Measurements from ENCODE around the gene NPSR1.

DNA sequence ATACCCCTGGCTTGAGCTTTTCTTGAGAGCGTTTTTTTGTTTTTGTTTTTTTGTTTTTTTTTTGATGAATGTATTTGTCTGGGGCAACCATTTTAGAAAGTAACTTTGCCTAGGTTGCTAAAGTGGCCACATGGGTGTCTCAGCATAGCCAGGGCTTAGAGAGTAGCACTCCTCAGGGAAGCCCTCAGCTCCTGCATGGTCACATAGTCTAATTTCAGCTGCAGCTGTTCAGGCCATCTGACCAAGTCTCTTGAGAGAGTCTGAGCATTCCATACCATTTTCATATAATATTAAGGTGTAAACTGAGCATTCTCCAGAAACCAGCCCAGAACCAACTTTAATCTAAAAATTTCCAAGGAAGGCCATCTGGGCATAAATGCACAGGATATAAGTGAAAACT lies 186.4 kb downstream of the NPSR1 start:
- no peak for TF ChIP-seq CTCF (IDR thresholded peaks at IDR 0.05)
- TF ChIP-seq POLR2A (IDR thresholded peaks at IDR 0.05), result no peak
- TF ChIP-seq POLR2AphosphoS5 (IDR thresholded peaks at IDR 0.05), result no peak

Data from prostate gland (tissue), 2 donors.